IMR-90 (cell line): ENCODE data around the gene IGSF9B.

Experiments used
- CEBPB ChIP-seq: IDR thresholded peaks from 2 replicates; pipeline ENCODE4 v1.6.1; 2012; ENCODE audit warnings: low read depth, low read length, improper control_type of control experiment
- CTCF ChIP-seq: conservative IDR thresholded peaks from 2 replicates; pipeline ENCODE4 v1.5.1; 2012; ENCODE audit warnings: mild to moderate bottlenecking, low read depth, low read length, improper control_type of control experiment
- ELK1 ChIP-seq: fragments of 150-350 bp; IDR thresholded peaks from 2 replicates; pipeline ENCODE4 v1.6.1; 2016; ENCODE audit warnings: low read depth, mild to moderate bottlenecking, low read length, moderate library complexity, borderline replicate concordance
- FOS ChIP-seq: fragments of 150-350 bp; IDR thresholded peaks from 2 replicates; pipeline ENCODE4 v1.6.1; 2016; ENCODE audit warnings: low read depth, low read length
- MAFK ChIP-seq: IDR thresholded peaks from 2 replicates; pipeline ENCODE4 v1.6.1; 2012; ENCODE audit warnings: low read depth, low read length, improper control_type of control experiment
- MAZ ChIP-seq: IDR thresholded peaks from 2 replicates; pipeline ENCODE4 v1.6.1; 2012; ENCODE audit warnings: low read depth, mild to moderate bottlenecking, low read length, improper control_type of control experiment, moderate library complexity, borderline replicate concordance
- NFE2L2 ChIP-seq: fragments of 150-350 bp; IDR thresholded peaks from 2 replicates; pipeline ENCODE4 v1.6.1; 2016; ENCODE audit warnings: low read depth, mild to moderate bottlenecking, low read length
- POLR2A ChIP-seq: IDR thresholded peaks from 2 replicates; pipeline ENCODE4 v1.6.1; 2012; ENCODE audit warnings: mild to moderate bottlenecking, low read depth, low read length
- RAD21 ChIP-seq: IDR thresholded peaks from 2 replicates; pipeline ENCODE4 v1.6.1; 2012; ENCODE audit warnings: low read length, improper control_type of control experiment
- RFX5 ChIP-seq: IDR thresholded peaks from 2 replicates; pipeline ENCODE4 v1.8.0; 2012; ENCODE audit warnings: low read depth, mild to moderate bottlenecking, low read length, moderate library complexity
- SMC3 ChIP-seq: fragments of 150-350 bp; IDR thresholded peaks from 2 replicates; pipeline ENCODE4 v1.6.1; 2016; ENCODE audit warnings: low read depth, mild to moderate bottlenecking, antibody characterized with exemption, low read length, moderate library complexity
- USF2 ChIP-seq: fragments of 150-350 bp; IDR thresholded peaks from 2 replicates; pipeline ENCODE4 v1.6.1; 2017; ENCODE audit warnings: mild to moderate bottlenecking, antibody characterized with exemption, low read length, low read depth

GRCh38 chr11:133971881-133972280 lies 15.1 kb upstream of the IGSF9B start:
- TF ChIP-seq CTCF (no peak), RAD21 (no peak), POLR2A (no peak), MAZ (no peak), CEBPB (no peak), ELK1 (no peak), USF2 (no peak), FOS (no peak), RFX5 (no peak), MAFK (no peak), SMC3 (no peak), NFE2L2 (no peak)
